OCI-LY3 (cell line): ENCODE results near the gene MESP1.

Source experiments
- H2AFZ ChIP-seq: fragments of 200-600, 300-600 bp; shearing (Covaris generic); 2 replicates; pipeline ENCODE4 v1.6.0; 2014; ENCODE audit warnings: antibody characterized with exemption, low read depth, low read length
- H3K27ac ChIP-seq: fragments of 200-600, 300-600 bp; sonication (generic); 2 replicates; pipeline ENCODE4 v1.5.1; 2014; ENCODE audit warnings: mild to moderate bottlenecking, low read length, moderate library complexity, mixed read lengths
- H3K27me3 ChIP-seq: fragments of 200-600, 300-600 bp; sonication (generic); 2 replicates; pipeline ENCODE4 v1.6.1; 2014; ENCODE audit warnings: low read depth, low read length, mixed read lengths
- H3K36me3 ChIP-seq: fragments of 200-600, 300-600 bp; sonication (generic); replicated peaks from 2 replicates; pipeline ENCODE3; 2014; ENCODE audit warnings: low read depth, low read length, mixed read lengths
- H3K4me1 ChIP-seq: fragments of 300-600, 200-600 bp; sonication (generic); 2 replicates; pipeline ENCODE4 v1.6.1; 2014; ENCODE audit warnings: low read length, mixed read lengths
- H3K4me2 ChIP-seq: fragments of 200-600, 300-600 bp; sonication (generic); 2 replicates; pipeline ENCODE4 v1.6.1; 2014; ENCODE audit warnings: low read length, mixed read lengths
- H3K4me3 ChIP-seq: fragments of 300-600, 200-600 bp; sonication (generic); 2 replicates; pipeline ENCODE4 v1.5.1; 2014; ENCODE audit warnings: antibody characterized with exemption, mild to moderate bottlenecking, low read length, moderate library complexity
- H3K79me2 ChIP-seq: fragments of 300-600, 200-600 bp; shearing (Covaris generic); 2 replicates; pipeline ENCODE4 v1.6.1; 2014; ENCODE audit warnings: mild to moderate bottlenecking, low read length, mixed read lengths
- H3K9ac ChIP-seq: fragments of 300-600, 200-600 bp; shearing (Covaris generic); 2 replicates; pipeline ENCODE4 v1.6.0; 2014; ENCODE audit warnings: mild to moderate bottlenecking, low read length, moderate library complexity
- H3K9me3 ChIP-seq: fragments of 200-600, 300-600 bp; shearing (Covaris generic); 2 replicates; pipeline ENCODE4 v1.6.1; 2014; ENCODE audit warnings: low read length, mixed read lengths; ENCODE audit not compliant: insufficient read depth
- H4K20me1 ChIP-seq: fragments of 200-600, 300-600 bp; sonication (generic); 2 replicates; pipeline ENCODE4 v1.6.1; 2016; ENCODE audit warnings: low read length, mixed read lengths; ENCODE audit not compliant: insufficient read depth
- CTCF ChIP-seq: fragments of 200-600, 300-600 bp; sonication (generic); IDR thresholded peaks from 2 replicates; pipeline ENCODE4 v1.5.1; 2014; ENCODE audit warnings: antibody characterized with exemption, low read length, low read depth
- EZH2phosphoT487 ChIP-seq: fragments of 200-600 bp; shearing (Covaris generic); IDR thresholded peaks from 2 replicates; pipeline ENCODE4 v1.6.1; 2018; ENCODE audit warnings: antibody characterized with exemption, mixed run types, low read depth

Gene MESP1

GRCh38 chr15:89732451-89733172, 18.4 kb downstream of the MESP1 start:
- Histone ChIP-seq H3K9ac (no peak overlapping the region), H3K4me1 (no peaks in the 10 kb centered on the region), H3K27ac (no peak overlapping the region), H3K79me2 (no peaks in the 10 kb centered on the region), H3K9me3 (no peaks in the 10 kb centered on the region), H3K4me3 (no peak overlapping the region), H4K20me1 (no peaks in the 10 kb centered on the region), H3K4me2 (no peak overlapping the region), H3K27me3 (peaks cover 18% of the 10 kb centered on the region; the same call in 1 of the 2 replicates), H3K36me3 (no peaks in the 10 kb centered on the region), H2AFZ (no peak overlapping the region)
- 0 out of 2 replicates have a peak, but pooled peaks have one; percentile 3 for TF ChIP-seq CTCF
- no peak for TF ChIP-seq EZH2phosphoT487

GRCh38 chr15:89731275-89731674, 19.8 kb downstream of the MESP1 start:
- Histone ChIP-seq H3K79me2 (no peaks in the 10 kb centered on the region), H3K9ac (no peak overlapping the region), H4K20me1 (no peaks in the 10 kb centered on the region), H3K36me3 (no peaks in the 10 kb centered on the region), H3K4me1 (no peaks in the 10 kb centered on the region), H3K27ac (no peak overlapping the region), H3K4me3 (no peak overlapping the region), H3K4me2 (no peak overlapping the region), H2AFZ (no peak overlapping the region), H3K9me3 (no peaks in the 10 kb centered on the region), H3K27me3 (peaks cover 18% of the 10 kb centered on the region; the same call in 1 of the 2 replicates)
- TF ChIP-seq CTCF (no peak), EZH2phosphoT487 (no peak)

DNA sequence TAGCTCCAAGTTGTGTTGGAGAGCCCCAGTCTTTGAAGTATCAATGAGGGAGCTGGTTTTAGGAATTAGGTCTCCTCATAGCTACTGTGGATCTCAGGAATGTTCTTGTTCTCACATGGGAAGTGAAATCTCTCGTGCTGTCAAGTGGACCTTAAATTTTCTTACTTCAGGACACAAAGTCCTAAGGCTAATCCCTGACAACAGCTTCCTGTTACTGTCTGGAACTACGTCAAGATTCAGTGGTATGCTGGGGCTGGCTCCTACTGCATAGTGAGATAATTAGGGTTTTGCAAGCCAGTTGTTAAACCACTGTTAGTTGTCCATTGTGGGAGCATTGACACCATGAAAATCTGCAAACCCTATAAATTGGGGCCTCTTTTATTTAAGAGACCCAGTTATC, 22.8 kb downstream of the MESP1 start:
- Histone ChIP-seq H3K4me3 (no peak overlapping the region), H3K27ac (no peak overlapping the region), H3K9ac (no peak overlapping the region), H3K4me1 (no peaks in the 10 kb centered on the region), H3K9me3 (peaks cover 8% of the 10 kb centered on the region; the same call in 1 of the 2 replicates), H3K4me2 (no peak overlapping the region), H3K27me3 (peaks cover 8% of the 10 kb centered on the region; the same call in 1 of the 2 replicates), H2AFZ (no peak overlapping the region), H3K79me2 (no peaks in the 10 kb centered on the region), H4K20me1 (no peaks in the 10 kb centered on the region), H3K36me3 (no peaks in the 10 kb centered on the region)
- TF ChIP-seq EZH2phosphoT487: no peak
- no peak for TF ChIP-seq CTCF

DNA sequence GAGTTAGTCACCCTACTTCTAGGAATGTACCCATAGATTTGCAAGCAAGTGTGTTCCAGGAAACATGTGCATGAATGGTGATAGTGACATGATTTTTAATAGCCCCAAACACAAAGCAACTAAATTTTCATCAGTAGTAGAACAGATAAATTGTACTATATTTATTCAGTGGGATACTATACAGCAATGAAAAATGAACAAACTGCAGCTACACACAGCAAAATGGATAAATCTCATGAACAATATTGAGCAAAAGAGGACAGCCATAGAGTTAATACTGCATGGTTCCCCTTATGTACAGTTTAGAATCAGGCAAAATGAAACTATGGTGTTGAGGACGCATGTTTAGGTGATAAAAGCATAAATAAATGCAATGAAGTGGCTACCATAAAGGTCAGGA, 26.0 kb downstream of the MESP1 start:
- H2AFZ ChIP-seq: no peak overlapping the region
- H3K27me3 ChIP-seq: peaks cover 16% of the 10 kb centered on the region
- no peaks in the 10 kb centered on the region for H3K79me2 ChIP-seq
- TF ChIP-seq EZH2phosphoT487 (no peak), CTCF (no peak)
- no peak overlapping the region for H3K4me3 ChIP-seq
- H3K27ac ChIP-seq: no peak overlapping the region
- peaks cover 8% of the 10 kb centered on the region for H3K9me3 ChIP-seq
- H3K9ac ChIP-seq: no peak overlapping the region
- H3K36me3 ChIP-seq: no peaks in the 10 kb centered on the region
- no peak overlapping the region for H3K4me2 ChIP-seq
- no peaks in the 10 kb centered on the region for H4K20me1 ChIP-seq
- no peaks in the 10 kb centered on the region for H3K4me1 ChIP-seq
